Inferior parietal cortex (tissue), 1 donor: ENCODE data around the gene CFAP251.
"Not testable (repeated sequence)": the region's sequence is repeated elsewhere in the genome, so short reads cannot be mapped to it uniquely, and the experiment has no call there.

Experiments used
- DNase-seq: peaks from one replicate; pipeline ENCODE4 v3.0.0-alpha.2; 2016; ENCODE audit errors: extremely low spot score

CFAP251 gene

DNA sequence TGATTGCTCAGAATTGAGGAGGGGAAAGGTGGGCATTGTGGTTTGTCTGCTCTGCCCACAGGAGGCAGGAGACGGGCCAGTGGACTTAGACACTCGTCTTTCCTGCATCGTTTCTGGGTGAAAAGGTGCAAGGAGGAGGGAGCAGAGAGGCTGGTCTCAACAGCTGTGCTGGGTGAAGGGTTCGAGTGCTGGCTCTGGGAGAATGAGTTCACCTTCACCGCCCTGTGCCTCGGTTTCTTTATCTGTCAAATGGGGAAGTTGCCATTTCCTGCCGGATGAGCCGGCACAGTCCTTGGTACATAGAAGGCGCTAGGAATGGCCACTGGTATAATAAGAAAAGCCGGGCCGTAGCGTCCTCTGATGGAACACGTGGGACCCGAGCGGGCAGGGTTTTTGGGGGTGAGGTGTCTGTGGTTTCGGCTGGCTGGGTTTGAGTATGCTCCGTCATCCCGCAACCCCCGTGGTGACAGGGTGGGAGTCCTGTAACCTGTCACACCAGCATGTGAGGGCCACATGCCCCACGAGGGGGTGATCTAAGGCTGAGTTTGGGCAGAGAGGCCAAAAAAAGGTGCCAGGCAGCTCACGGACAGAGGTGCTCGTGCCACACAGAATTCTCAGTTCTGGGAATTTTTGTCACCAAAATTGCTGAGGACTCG lies 110.6 kb downstream of the CFAP251 start:
- no peak for DNase-seq

GRCh38 chr12:122029620-122030423 lies 111.4 kb downstream of the CFAP251 start:
- DNase-seq: no peak

DNA sequence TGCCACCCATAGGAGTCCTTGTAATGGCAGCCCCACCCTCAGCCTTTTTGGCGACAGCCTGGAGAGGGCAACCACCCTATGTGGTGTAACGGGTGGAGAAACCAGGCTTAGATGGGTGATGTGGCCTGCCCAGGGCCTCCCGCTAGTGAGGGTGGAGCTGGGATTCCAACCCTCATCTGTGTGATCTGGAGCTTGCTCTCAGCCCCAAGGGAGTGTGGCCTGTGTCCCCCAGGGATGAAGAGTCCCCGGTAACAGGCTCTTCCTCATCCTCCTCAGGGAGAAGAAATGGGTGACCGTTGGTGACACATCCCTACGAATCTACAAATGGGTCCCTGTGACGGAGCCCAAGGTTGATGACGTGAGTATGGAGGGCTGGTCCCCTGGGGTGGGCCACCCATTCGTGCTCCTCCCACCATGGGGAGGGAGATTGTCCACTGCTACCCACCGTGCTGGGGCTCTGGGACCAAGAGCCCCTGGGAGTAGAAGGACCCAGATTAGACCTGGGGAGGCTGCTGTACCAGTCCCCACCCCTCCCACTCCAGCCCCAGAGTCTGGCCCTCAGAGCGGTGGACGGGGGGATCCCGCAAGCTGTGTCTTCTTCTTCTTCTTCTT lies 112.1 kb downstream of the CFAP251 start:
- no peak for DNase-seq

DNA sequence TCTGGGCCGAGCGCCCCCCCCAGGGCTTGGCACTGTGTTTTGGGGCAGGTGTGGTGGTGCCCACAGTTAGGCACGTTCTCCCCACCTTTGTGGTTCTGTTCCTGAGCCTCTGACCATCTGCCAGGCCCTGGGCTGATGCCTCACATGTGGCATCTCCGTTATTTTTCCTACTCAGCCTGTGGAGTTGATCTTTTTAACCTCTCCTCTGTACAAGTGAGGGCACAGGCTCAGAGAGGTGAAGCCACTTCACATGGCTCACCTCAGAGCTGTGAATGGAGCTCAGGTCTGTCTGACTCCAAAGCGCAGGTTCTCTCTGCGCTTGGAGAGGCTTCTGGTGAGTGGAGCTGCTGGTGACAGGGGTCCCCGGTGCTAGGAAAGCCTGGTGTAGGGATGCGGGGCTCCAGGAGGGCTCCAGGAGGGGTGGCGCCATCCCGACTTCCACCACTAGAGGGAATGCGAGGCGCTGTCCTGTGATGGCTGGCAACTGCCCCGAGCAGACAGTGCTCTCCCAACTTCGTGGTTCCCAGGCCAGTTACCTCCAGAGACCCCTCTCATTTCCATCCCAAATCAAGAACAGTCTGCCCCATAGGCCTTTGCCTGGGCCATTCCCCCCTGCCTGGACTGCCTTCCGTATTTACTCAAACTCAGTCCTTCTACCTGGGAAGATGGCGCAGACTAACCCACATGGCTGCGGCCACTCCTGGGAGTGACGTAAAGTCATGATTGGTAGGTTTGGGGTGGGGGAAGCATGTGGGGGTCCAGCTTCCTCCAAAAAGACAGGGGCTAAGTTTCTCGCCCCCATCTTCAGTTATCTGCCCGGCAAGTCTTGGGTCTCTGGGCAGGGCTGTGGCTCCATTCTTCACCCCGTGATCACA lies 113.2 kb downstream of the CFAP251 start:
- DNase-seq: no peak

DNA sequence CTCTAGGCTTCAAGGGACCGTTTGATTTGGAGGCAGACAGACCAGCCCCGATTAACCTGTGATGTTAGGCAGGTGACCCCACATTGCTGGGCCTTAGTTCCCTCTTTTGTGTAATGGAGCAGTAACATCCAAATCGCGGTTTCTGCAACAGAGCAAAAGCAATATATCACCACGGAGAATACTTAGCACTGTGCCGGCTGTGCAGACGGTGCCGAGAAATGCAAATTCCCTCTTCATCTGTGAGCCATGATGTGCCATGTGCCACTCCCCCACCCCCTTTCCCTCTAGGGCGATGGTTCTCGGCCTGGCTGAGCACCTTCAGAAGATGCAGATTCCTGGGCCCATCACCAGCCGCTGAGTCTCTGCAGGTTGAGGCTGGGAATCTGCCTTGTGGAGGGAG lies 114.2 kb downstream of the CFAP251 start:
- no peak for DNase-seq

- no peak for DNase-seq
Measured at GRCh38 chr12:122035292-122035691, 116.9 kb downstream of the CFAP251 start.

GRCh38 chr12:122036153-122036552 lies 117.8 kb downstream of the CFAP251 start:
- no peak for DNase-seq

DNA sequence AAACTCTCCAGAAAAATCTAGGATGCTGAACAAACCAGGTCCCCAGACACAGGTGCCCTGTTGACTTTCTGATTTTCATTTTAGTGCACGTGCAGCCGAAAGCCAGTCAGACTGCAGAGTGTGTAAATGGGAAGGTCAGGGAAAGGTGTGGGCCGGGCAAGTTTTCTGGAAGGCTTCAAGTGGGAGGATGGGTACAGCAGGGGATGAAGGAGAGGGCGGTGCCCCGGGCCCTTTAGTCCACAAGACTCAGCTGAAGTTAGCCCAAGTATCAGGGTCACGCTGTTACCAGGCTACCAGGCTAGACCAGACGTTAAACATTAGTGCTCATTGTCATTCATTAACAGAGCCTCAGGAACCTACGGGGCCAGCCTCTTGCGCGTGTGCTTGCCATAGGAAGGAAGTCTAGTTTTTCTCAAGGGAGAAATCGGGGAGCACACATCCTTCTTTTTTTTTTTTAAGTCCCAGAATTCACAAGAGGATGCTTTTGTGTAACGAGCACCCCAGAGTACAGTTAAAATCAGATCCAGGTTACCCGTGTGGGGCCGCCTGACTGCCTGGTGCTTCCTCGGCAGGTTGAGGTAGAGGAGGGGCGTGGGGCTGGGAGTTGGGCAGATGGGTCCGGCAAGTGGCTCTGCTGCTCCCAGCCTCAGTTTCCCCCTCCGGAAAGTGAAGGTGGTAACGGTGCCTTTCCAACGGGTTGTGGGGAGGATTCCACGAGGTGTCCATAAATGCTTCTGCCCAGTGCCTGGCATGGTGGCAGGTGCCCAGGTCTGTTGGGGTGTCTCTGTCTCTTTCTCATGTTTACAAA lies 122.4 kb downstream of the CFAP251 start:
- no peak for DNase-seq

DNA sequence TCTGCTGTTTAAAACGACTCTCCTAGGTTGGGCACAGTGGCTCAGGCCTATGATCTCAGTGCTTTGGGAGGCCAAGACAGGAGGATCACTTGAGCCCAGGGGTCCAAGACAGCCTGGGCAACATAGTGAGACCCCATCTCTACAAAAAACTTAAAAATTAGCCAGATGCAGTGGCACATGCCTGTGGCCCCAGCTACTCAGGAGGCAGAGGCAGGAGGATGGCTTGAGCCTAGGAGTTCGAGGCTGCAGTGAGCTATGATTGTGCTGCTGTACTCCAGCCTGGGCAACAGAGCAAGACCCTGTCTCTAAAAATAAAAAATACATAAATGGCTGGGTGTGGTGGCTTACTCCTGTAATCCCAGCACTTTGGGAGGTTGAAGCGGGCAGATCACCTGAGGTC lies 123.1 kb downstream of the CFAP251 start:
- DNase-seq: not testable (repeated sequence)

DNA sequence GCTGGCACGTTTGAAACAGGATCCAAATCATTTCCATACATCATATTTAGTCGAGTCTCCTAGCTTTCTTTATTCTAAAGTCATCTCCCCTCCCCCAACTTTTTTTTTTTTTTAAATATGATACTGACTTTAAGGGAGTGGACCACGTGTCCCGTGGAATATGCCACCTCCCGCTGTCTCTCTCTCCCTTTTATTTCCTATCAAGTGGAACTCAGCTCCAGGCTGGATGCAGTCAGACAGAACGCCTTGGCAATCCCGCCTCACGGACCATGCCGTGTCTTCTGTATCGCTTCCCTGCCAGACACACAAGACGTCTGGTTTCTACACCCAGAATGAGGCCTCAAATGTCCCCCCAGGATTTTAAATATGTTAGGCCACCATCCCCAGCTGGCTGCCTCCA lies 124.5 kb downstream of the CFAP251 start:
- DNase-seq: no peak

- no peak for DNase-seq
Measured at GRCh38 chr12:122043476-122043875, 125.1 kb downstream of the CFAP251 start.

DNA sequence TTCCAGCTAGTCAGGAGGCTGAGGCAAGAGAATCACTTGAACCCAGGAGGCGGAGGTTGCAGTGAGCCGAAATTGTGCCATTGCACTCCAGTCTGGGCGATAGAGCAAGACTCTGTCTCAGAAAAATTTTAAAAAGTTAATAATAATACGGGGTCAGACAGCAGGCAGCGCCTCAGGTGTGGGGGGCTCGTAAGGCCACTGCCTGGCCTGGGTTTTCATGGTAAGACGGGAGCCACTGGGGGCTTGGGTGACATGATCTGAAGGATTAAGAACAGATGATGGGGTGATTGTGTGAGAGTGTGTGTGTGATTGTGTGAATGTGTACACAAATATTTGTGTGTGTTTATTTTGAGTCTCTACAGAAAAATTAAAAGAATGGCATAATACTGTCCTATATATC lies 126.9 kb downstream of the CFAP251 start:
- DNase-seq: no peak

DNA sequence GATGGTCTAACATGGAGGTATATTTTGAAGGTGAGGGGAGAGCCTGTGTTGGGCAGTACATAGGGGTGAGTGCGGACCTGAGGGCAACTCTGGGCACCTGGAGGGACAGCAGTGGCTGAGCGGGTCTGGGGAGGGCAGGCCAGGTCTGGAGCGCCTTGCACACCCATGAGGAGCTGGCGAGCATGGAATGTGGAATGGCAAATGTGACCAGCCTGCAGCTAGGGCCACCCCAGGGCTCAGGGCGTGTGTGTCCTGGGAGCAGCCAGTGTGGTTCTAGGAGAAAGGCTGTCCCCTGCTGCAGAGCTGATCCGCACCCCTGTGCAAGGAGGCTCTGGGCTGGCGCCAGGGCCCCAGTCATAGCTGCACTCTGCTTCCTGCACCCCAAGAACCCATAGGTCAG lies 127.8 kb downstream of the CFAP251 start:
- DNase-seq: no peak

DNA sequence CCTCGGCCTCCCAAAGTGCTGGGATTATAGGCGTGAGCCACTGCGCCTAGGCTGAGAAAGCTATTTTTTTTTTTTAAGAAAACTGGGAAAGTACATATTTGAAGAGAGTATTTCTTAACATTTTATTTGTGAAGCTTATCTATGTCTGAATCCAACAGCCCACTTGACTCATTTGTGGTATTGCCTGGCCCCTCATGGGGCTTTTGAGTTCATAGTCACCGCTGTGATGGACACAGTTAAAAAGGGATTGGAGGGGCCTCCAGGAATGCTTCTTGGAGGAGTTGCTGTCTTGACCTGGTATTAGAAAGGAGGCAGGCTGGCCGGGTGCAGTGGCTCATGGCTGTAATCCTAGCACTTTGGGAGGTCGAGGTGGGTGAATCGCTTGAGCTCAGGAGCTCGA lies 129.8 kb downstream of the CFAP251 start:
- DNase-seq: no peak

DNA sequence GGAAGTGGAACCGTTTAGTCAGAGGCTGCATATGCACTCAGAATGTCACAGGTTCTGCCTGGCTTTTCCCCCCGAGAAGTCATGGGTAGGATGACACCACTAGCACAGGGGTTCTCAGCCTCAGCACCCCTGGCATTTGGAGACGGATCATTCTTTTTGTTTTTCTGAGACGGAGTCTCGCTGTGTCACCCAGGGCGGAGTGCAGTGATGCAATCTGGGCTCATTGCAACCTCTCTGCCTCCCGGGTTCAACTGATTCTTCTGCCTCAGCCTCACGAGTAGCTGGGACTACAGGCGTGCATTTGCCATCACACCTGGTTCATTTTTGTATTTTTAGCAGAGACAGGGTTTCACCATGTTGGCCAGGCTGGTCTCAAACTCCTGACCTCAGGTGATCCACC lies 131.4 kb downstream of the CFAP251 start:
- no peak for DNase-seq

DNA sequence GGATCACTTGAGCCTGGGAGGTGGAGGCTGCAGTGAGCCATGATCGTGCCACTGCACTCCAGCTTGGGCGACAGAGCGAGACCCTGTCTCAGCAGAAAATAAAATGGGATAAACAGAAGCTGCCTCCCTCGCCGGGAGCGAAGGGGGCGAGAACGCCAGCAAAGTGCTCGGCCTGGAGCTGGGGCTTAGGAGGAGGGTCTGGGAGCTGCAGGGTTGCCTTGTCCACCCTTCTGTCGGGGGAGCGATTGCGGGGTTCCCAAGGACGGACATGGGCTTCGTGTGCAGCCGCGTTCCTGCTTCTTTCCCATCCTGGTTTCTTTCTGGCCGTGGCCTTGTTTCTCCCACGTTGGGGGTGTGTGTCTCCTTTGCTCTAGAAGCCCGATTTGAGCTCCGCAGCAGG lies 132.3 kb downstream of the CFAP251 start:
- DNase-seq: no peak

GRCh38 chr12:122051231-122051876 lies 133.0 kb downstream of the CFAP251 start:
- DNase-seq: no peak

DNA sequence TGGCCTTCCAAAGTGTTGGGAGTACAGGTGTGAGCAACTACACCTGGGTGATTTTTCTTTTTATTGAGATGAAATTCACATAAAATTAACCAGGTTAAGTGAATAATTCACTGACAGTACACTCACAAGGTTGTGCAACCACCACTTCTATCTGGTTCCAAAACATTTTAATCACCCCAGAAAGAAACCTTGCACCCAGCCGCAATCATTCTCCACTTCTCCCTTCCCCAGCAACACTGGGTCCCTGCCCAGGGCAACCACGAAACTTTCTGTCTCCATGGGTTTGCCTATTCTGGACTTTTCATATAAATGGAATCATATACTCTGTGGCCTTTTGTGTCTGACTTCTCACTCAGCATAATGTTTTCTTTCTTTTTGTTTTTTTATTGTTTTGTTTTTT lies 133.9 kb downstream of the CFAP251 start:
- no peak for DNase-seq
